Amniotic stem cell (primary cell): Measurements from ENCODE around the gene NRG2.
A peak's percentile ranks its signal among the peaks of the same experiment; 100 is the strongest.

Experiments used
- DNase-seq: peaks from one replicate; lab custom pipeline; 2025; lab: John Stamatoyannopoulos, UW

The NRG2 gene

DNA sequence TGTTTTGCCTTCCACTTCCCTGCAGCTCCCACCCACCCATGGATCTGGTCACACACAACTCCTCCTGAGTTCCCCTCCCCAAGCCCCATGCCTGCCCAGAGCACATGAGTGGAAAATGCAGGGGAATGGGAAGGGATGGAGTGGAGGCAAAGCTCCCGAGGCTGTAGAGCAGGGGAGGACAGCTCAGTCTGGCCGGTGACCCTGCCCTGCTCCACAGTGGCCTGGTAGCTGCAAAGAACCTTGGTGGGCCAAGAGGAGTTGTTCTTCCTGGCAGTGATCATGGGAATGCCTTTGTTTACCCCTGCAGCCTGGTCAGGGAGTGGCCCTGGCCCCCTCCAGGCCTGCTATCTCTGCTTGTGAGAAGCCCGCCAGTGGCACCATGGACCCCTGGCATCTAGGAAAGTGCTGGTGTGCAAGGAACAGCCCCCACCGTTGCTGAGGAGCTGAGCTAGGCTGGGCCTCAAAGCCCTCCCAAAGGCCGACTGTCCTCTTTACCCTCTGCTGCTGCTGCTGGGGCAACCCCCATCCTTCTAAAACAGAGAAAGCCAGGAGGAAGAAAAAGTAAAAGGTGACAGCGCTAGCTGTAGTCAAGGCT, 187.1 kb downstream of the NRG2 start:
- no peak for DNase-seq

DNA sequence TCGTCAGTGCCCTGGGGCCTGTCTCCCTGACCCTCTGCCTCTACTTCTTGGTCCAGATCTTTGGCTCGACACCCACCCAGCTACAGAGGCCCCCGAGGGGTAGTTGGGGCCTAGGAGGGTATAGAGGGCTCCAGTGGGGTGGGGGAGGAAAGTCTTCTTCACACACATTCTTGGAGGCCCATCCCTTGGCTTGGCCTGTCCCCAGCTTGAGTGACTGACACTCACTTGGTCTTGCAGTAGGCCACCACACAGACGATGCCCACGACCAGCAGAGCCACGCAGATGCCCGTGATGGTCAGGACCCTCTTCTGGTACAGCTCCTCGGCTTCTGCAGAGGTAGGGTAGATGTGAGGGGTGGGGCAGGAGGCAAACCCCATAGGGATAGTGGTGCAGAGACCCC, 187.6 kb downstream of the NRG2 start:
- DNase-seq, result no peak

GRCh38 chr5:139854953-139855352, 188.1 kb downstream of the NRG2 start:
- DNase-seq, result no peak

DNA sequence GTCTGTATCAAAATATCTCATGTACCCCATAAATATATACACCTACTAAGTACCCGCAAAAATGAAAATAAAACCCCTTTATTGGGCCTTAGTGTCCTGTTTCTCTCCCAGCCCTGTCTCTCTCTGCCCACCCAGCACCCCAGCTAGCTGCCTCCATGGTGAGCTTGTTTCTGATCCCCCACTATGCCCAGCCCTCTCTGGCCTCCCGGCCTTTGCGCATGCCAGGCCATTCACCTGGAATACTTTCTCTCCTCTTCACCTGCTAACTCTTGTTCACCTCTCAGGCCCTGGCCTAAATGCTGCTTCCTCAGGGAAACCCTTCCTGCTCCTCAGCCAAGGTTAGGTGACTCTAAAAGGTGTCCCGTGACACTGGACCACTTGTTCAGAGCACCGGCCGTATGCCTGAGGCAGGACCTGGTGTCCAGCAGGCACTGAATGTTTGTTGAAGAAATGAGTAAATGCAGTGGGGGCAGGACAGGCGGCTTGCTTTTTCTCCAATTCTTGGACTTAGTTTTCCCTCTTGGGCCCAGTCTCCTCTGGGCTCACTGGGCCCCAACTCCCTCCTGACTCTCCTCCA, 189.0 kb downstream of the NRG2 start:
- no peak for DNase-seq

DNA sequence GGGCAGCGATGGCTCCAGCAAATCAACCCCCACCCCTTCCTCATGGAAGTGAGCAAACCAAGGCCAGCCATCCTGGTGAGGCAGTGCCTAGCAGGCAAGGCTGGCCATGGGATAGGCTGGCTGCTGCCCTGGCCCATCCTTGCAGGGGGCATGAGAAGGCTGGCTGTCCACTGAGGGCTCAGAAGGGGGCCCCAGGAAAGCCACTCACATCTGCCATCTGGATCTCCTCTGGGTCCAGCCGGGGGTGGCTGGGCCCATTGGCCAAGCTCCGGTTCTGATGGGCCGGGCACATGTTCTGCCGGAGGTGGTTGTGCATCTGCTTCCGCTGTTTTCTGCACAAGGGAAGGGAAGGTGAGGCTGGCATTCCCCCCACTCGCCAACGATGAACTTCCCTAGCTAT, 190.4 kb downstream of the NRG2 start:
- no peak for DNase-seq

- DNase-seq, result no peak
Observed at GRCh38 chr5:139851558-139851957, 191.5 kb downstream of the NRG2 start.

- no peak for DNase-seq
Observed at GRCh38 chr5:139850423-139851016, 192.6 kb downstream of the NRG2 start.

- no peak for DNase-seq
Observed at GRCh38 chr5:139849942-139850341, 193.2 kb downstream of the NRG2 start.

- no peak for DNase-seq
Observed at GRCh38 chr5:139849501-139849900, 193.6 kb downstream of the NRG2 start.

DNA sequence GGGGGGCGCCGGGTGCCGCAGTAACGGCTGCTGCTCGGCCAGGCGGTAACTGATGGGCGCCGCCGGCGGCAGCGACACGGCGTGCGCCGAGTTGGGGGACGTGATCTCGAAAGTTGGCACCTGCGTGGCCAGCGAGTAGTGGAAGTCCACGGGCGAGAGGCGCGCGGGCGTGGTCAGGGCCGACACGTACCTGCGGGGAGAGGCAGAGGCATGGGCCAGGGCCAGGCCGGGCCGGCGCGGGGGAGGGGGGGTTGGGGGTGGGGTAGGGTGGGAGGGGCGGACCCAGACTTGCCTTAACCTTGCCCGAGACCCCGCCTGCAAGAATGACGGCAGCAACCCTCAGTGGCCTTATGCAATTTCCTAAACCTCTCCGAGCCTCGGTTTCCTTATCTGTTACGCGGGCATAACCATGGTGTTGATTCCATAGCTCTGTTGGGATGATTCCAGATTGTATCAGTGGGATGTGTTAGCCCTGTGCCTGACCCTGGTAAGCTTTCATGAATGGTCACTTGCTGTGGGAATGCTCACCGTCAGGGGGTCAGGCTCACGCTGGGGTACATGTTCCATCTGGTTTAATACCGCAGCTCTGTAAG, 194.5 kb downstream of the NRG2 start:
- DNase-seq, result no peak

GRCh38 chr5:139847790-139848507, 195.2 kb downstream of the NRG2 start:
- DNase-seq, result no peak

DNA sequence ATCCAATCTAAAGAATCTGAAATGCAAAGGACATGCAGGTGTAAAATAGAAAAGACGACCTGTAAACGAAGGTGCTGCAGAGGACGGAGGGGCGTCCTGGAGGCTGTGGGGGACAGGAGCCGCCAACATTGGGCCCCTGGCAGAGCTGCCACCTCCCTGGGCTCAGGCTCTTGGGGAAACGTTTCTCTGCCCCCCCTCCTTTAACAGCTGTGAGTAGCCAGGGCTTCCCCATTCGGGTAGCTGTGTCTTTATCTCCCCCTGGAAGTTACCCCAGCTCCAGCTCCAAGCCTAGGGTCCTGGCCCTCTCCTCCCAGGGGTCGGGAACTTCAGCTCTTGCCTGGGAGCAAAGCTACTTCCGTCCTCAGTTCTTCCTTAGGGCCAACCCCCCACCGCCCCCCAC, 196.0 kb downstream of the NRG2 start:
- DNase-seq, result no peak

DNA sequence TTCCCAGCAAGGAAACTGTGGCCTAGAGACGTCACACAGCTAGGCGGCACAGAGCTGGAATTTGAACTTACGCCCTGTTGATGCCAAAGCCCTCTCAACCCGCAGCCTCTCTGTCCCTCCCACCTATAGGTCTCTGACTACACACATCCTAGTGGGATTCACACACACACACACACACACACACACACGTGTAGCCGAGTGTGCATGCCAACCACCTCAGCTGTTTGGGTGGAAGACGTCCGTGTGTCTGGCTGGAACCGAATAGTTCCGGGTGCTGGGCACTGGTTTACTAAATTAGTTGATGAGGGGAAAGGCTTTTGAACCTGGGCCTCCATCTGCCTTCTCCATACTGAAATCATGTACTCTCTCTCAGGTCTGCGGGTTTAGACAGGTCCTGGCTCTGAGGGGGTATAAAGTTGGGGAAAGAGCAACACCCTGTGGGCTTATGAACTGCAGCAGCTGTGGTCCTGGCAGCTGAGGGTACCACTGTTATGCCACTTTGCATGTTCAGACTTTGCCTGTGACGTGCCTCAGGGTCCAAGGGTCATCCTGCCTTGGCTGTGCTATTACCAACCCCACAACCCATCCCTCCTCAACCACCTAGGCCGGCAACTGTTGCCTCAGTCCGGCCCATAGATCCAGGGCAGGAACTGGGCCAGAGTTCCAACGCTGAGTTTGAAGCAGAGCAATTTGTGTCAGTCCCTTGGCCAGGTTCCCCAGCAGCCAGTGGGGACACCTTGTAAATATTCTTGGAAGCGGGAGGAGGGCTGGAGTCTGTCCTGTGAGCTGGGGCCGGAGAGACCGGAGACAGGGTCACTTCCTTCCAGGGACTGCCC, 197.0 kb downstream of the NRG2 start:
- no peak for DNase-seq

DNA sequence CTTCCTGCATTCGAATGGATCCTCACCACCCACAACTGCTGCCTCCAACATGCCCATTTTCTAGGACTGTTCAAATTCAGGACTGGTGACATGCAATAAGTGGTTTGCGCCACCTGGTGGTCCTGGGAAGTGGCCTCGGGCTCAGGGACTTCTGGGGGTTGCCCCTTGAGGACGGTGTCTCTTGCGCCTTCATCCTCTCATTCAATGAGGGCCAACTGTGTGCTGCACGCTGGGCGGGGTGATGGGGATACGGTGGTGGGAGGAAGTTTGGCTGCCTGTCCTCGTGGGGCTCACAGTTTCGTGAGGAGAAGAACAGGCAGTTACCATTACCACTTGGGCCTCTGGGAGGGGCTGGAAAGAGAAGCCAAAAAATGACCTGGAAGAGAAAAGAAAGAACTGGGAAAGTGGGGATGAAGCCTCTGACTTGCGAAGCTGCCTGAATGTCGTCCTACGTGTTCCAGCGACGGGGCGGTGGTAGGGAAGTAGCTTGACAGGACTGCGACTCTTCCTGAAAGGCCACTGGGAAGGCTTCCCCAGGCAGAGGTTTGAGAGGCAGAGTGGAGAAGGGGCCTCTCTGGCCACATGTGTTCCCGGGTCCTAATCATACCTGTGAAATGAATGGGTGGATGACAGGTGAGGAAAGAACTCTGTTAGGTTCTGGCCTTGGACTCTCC, 198.5 kb downstream of the NRG2 start:
- DNase-seq, result peak; percentile 17

- no peak for DNase-seq
Observed at GRCh38 chr5:139843991-139844390, 199.1 kb downstream of the NRG2 start.

DNA sequence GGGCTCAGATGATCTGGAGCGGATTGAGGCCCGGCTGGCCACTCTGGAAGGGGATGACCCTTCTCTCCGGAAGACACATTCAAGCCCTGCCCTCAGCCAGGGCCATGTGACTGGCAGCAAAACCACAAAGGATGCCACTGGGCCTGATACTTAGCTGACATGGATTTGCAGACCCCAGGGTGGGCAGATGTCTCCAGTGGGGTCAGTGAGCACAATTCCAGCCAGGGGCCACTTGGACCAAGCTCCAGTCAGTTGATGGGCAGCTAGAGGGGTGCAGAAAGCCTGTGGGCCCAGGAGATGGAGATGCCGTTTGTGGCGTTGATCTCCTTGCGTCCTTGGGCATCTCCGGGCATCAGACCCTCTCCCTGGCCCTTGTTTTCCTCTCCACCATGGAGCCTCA, 200.8 kb downstream of the NRG2 start:
- no peak for DNase-seq

- no peak for DNase-seq
Observed at GRCh38 chr5:139841549-139841948, 201.6 kb downstream of the NRG2 start.

DNA sequence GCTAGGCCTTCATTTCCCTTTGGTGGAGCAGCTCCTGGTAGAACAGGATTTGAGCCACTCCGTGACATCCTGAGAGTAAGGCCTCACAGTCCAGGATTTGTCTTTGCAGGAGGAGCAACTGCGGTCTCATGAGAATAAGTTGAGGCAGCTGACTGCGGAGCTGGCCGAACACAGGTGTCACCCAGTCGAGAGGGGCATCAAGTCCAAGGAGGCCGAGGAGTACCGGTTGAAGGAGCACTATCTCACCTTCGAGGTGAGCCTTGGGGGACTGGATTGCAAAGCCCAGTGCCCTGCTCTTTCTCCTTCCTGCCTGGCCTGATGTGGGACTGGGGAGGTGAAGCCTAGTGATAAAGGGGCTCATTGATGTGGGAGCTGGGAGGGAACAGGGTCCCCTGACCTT, 203.2 kb downstream of the NRG2 start:
- DNase-seq, result no peak

GRCh38 chr5:139839232-139839815, 203.8 kb downstream of the NRG2 start:
- DNase-seq, result no peak

GRCh38 chr5:139838381-139839197, 204.5 kb downstream of the NRG2 start:
- no peak for DNase-seq
